PC-9 (cell line): ENCODE data around the gene PEAK3. TPM values are rescaled to one million over a fixed set of nuclear protein-coding genes. Genes with fewer than 3 reads are reported as not detected.

Experiments used
- BruUV-seq: library from RNA; stranded (reverse); fragments of 400-500 nt; replicated peaks from 2 replicates; lab custom pipeline; 2021; lab: Mats Ljungman, UMichigan
- CTCF ChIA-PET: fragments of 300-600 bp; sonication (Branson Sonifier 250); formaldehyde crosslinking; loops from one replicate; lab custom pipeline; 2022; ENCODE audit warnings: antibody characterized with exemption; lab: Charles Lee
- POLR2A ChIA-PET: fragments of 300-600 bp; sonication (Branson Sonifier 250); formaldehyde crosslinking; loops from one replicate; lab custom pipeline; 2022; ENCODE audit warnings: antibody characterized with exemption; ENCODE audit not compliant: unreplicated experiment; lab: Charles Lee
- DNase-seq, 2 experiments: peaks; one replicate each; pipeline versions ENCODE4 v3.0.0 to v3.0.0-alpha.2; 2015 to 2022; ENCODE audit warnings: mixed read lengths in 1 of 2
- H2AFZ ChIP-seq: fragments of 200-600 bp; sonication (generic); 2 replicates; pipeline ENCODE4 v1.8.1; 2017; ENCODE audit warnings: antibody characterized with exemption
- H3F3A ChIP-seq: fragments of 200-600 bp; sonication (generic); 2 replicates; pipeline ENCODE4 v1.8.1; 2017; ENCODE audit warnings: antibody characterized with exemption, mild to moderate bottlenecking, low read depth; ENCODE audit not compliant: insufficient read depth
- H3K27ac ChIP-seq: fragments of 200-600 bp; sonication (generic); 2 replicates; pipeline ENCODE4 v1.6.1; 2016; ENCODE audit warnings: mixed run types
- H3K27me3 ChIP-seq: fragments of 200-600 bp; sonication (generic); 2 replicates; pipeline ENCODE4 v1.6.1; 2016; ENCODE audit warnings: low read depth, mixed run types; ENCODE audit not compliant: insufficient read depth
- H3K36me3 ChIP-seq: fragments of 200-600 bp; sonication (generic); 2 replicates; pipeline ENCODE4 v1.6.1; 2016; ENCODE audit warnings: low read depth, mixed run types
- H3K4me1 ChIP-seq: fragments of 200-600 bp; sonication (generic); replicated peaks from 2 replicates; pipeline ENCODE4 v1.6.1; 2016; ENCODE audit warnings: mixed run types; ENCODE audit not compliant: insufficient read depth
- H3K4me2 ChIP-seq: fragments of 200-600 bp; sonication (generic); 2 replicates; pipeline ENCODE4 v1.6.1; 2017; ENCODE audit warnings: mixed run types
- H3K4me3 ChIP-seq: fragments of 200-600 bp; sonication (generic); 2 replicates; pipeline ENCODE4 v1.6.1; 2016; ENCODE audit warnings: mixed run types
- H3K79me2 ChIP-seq: fragments of 200-600 bp; sonication (generic); 2 replicates; pipeline ENCODE4 v1.6.1; 2017; ENCODE audit warnings: low read depth, mixed run types
- H3K9me2 ChIP-seq: fragments of 200-600 bp; sonication (generic); 2 replicates; pipeline ENCODE4 v1.8.1; 2017; ENCODE audit warnings: mild to moderate bottlenecking; ENCODE audit not compliant: insufficient read depth
- H3K9me3 ChIP-seq: fragments of 200-600 bp; sonication (generic); 2 replicates; pipeline ENCODE4 v1.8.1; 2016; ENCODE audit warnings: low read depth; ENCODE audit not compliant: insufficient read depth
- H4K20me1 ChIP-seq: fragments of 200-600 bp; sonication (generic); 2 replicates; pipeline ENCODE4 v1.8.1; 2017; ENCODE audit not compliant: insufficient read depth
- EZH2 ChIP-seq: fragments of 200-600 bp; sonication (generic); IDR thresholded peaks from 2 replicates; pipeline ENCODE4 v1.8.0; 2017; ENCODE audit warnings: antibody characterized with exemption, low read depth
- intact Hi-C: fragments of 100-400 bp; cut with micrococcal nuclease; formaldehyde crosslinking; loops from one replicate; pipeline ENCODE4 v1.10.0; 2022; ENCODE audit not compliant: unreplicated experiment
- total RNA-seq: library from RNA; stranded (reverse); gene quantifications from 2 replicates; pipeline ENCODE4 v1.2.3, GENCODE V29; 2021
- TF ChIP-seq, protein P1 (sequence below): fragments of 200-600 bp; sonication (generic); conservative IDR thresholded peaks from 2 replicates; pipeline ENCODE4 v1.6.1; 2017; ENCODE audit warnings: mixed run types, antibody characterized with exemption, mild to moderate bottlenecking, moderate library complexity

PEAK3 gene
- total RNA-seq, 1 experiment from 2014 or later: not detected

DNA sequence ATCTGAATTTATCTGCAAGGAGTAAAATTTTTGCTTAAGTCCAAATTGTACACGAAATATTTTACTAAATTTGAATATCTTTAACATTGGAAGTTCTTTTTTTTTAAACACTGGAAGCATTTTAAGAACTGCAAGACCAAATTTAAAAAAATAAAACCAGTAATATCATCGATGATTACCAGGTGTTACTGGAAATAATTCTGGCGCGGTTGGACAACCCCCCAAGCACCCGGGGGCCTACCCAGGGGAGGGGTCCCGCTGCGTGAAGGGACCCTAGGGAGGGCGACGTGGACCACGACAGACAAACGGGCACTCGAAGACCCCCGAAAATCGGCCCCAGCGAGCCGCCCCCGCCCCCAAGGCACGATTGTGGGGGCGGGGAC lies 13.1 kb downstream of the PEAK3 start:
- TF ChIP-seq, protein P1, sequence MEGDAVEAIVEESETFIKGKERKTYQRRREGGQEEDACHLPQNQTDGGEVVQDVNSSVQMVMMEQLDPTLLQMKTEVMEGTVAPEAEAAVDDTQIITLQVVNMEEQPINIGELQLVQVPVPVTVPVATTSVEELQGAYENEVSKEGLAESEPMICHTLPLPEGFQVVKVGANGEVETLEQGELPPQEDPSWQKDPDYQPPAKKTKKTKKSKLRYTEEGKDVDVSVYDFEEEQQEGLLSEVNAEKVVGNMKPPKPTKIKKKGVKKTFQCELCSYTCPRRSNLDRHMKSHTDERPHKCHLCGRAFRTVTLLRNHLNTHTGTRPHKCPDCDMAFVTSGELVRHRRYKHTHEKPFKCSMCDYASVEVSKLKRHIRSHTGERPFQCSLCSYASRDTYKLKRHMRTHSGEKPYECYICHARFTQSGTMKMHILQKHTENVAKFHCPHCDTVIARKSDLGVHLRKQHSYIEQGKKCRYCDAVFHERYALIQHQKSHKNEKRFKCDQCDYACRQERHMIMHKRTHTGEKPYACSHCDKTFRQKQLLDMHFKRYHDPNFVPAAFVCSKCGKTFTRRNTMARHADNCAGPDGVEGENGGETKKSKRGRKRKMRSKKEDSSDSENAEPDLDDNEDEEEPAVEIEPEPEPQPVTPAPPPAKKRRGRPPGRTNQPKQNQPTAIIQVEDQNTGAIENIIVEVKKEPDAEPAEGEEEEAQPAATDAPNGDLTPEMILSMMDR: no peak
- no peak for TF ChIP-seq EZH2
- Histone ChIP-seq H3K4me1 (peaks cover 15% of the 10 kb centered on the region; the same call in 1 of the 2 replicates), H4K20me1 (peaks cover 28% of the 10 kb centered on the region), H2AFZ (peak overlapping the region; percentile 73), H3K36me3 (0 out of 2 replicates have a peak, but pooled peaks cover 6% of the 10 kb centered on the region), H3K4me2 (peak overlapping the region; percentile 75), H3K27ac (no peak overlapping the region), H3K79me2 (peaks cover 43% of the 10 kb centered on the region), H3K27me3 (no peaks in the 10 kb centered on the region), H3K9me3 (no peaks in the 10 kb centered on the region), H3F3A (peaks cover 25% of the 10 kb centered on the region), H3K4me3 (peak overlapping the region; percentile 83), H3K9me2 (no peaks in the 10 kb centered on the region)
- POLR2A ChIA-PET: no interaction called here
- no peak for DNase-seq
- intact Hi-C loops: no loop called here
- CTCF ChIA-PET: no interaction called here
- BruUV-seq: no TSS peak

DNA sequence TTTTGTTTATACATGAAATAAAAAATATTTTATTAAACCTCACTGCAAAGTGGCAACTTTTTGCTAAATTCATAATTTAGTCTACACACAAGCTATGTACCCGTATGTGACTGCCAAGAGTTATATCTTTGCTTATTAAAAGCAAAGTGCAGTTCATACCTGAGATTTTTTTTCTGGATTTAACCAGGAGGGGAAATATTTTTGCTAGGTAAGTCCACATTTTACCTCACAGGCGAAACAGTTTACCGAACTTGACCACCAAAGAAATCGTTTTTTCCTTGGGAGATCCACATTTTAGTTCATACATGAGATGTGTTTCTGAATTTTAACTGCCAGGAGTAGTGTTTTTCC lies 13.5 kb downstream of the PEAK3 start:
- Histone ChIP-seq H3K9me3 (no peaks in the 10 kb centered on the region), H3K27me3 (no peaks in the 10 kb centered on the region), H3K4me3 (peak overlapping the region; percentile 83)

DNA sequence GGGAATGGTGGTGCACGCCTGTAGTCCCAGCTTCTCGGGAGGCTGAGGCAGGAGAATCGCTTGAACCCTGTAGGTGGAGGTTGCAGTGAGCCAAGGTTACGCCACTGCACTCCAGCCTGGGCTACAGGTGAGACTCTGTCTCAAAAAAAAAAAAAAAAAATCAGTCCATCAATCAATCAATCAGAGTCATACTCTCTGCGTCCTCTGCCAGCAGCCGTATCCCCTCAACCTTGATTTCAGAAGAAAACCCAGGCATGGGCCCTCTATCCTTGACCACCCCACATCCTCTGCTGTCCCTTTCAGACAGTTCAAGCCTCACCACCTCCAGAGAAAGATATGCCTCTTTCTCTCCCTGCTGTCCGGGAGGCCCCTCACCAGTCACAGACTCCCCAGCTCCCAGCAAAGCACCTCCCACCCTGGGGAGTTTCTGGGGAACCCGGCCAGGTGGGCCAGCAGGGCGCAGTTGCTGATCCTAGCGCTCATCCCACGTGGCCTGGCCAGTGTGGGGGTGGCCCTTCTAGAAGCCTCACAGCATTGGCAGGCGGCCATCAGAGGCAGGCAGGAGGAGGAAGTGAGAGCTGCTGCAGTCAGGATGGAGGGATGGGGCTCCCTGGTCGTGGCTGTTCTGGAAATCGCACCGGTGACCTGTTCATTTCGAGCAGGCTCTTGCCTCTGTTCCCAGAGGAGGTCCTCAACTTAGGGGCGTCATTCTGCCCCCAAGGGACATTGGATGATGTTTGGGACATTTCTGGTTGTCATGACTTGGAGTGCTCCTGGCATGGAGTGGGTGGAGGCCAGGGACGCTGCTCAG lies 15.6 kb downstream of the PEAK3 start:
- Histone ChIP-seq H3K4me2 (no peak overlapping the region), H3K27ac (no peak overlapping the region), H3F3A (peaks cover 5% of the 10 kb centered on the region; the same call in 1 of the 2 replicates), H3K27me3 (no peaks in the 10 kb centered on the region), H2AFZ (no peak overlapping the region), H3K79me2 (peaks cover 19% of the 10 kb centered on the region), H3K9me3 (no peaks in the 10 kb centered on the region), H3K4me1 (no peaks in the 10 kb centered on the region), H3K4me3 (no peak overlapping the region), H4K20me1 (peaks cover 5% of the 10 kb centered on the region), H3K36me3 (0 out of 2 replicates have a peak, but pooled peaks cover 2% of the 10 kb centered on the region), H3K9me2 (no peaks in the 10 kb centered on the region)
- intact Hi-C loops: no loop called here
- DNase-seq: no peak
- TF ChIP-seq, protein P1: no peak
- TF ChIP-seq EZH2: no peak
- ChIA-PET POLR2A (no interaction called here), CTCF (no interaction called here)
- BruUV-seq: no TSS peak

More for the DNA sequence above, 13.5 kb downstream of the PEAK3 start:
- peak overlapping the region; percentile 73 for H2AFZ ChIP-seq
- ChIA-PET POLR2A (no interaction called here), CTCF (no interaction called here)
- peaks cover 40% of the 10 kb centered on the region for H3K79me2 ChIP-seq
- intact Hi-C loops: no loop called here
- no peak for DNase-seq
- peaks cover 25% of the 10 kb centered on the region for H4K20me1 ChIP-seq
- H3K4me1 ChIP-seq: peaks cover 14% of the 10 kb centered on the region; the same call in 1 of the 2 replicates
- H3F3A ChIP-seq: peaks cover 24% of the 10 kb centered on the region
- H3K4me2 ChIP-seq: peak overlapping the region; percentile 75
- H3K9me2 ChIP-seq: no peaks in the 10 kb centered on the region
- TF ChIP-seq EZH2: no peak
- TF ChIP-seq, protein P1: no peak
- no TSS peak for BruUV-seq
- H3K27ac ChIP-seq: no peak overlapping the region
- 0 out of 2 replicates have a peak, but pooled peaks cover 6% of the 10 kb centered on the region for H3K36me3 ChIP-seq
